Measurements from ENCODE around the gene NACC1. TPM values are rescaled to one million over a fixed set of nuclear protein-coding genes. Genes with fewer than 3 reads are reported as not detected.
A peak's percentile ranks its signal among the peaks of the same experiment; 100 is the strongest.

The NACC1 gene
- 10 to 100 TPM; 23.8 to 55.2 (median 26.2) TPM for total RNA-seq

DNA sequence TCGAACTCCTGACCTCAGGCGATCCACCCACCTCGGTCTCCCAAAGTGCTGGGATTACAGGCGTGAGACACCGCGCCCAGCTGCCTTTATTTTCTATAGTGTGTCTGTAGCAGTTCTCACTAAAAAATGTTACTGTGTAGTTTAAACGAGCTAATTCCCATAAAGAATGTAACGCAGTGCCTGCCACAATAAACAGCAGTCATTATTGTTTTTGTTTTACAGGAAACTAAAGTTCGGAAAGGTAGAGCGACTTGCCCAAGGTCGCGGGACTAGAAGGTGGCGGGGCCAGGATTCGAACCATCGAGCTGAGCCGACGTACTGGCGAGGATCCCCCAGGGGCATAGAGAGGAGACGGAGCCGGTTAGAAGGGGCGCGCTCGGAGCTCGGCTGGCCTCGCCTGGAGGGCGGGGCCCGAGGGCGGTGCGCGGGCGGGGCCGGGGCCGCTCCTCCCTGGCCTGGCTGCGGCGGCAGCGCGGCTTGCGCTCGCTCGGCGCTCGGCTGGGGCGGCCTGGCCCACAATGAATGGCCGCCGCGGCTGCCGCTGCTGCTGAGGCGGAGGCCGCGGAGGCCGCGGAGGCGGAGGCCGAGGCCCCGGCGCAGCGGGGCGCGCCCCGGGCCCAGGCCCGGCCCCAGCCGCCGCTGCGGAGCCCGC is at the start of gene NACC1:
TSS of gene NACC1 (plus strand) at position 493 of the 652 bp plus-strand sequence. CDS start 16,944 bp downstream, outside the sequence.
- no peaks in the 10 kb centered on the region for H3K27me3 ChIP-seq
- H3K9me3 ChIP-seq = no peaks in the 10 kb centered on the region
- peak; percentile 95 for ATAC-seq
- peak within 1 kb of the TSS; percentile 30 to 85 (median 78) for H3K27ac ChIP-seq
- TF ChIP-seq POLR2AphosphoS5 (IDR thresholded peaks at IDR 0.05) (no peak), POLR2A (IDR thresholded peaks at IDR 0.05) (no peak), EP300 (IDR thresholded peaks at IDR 0.05) (no peak)
- TF ChIP-seq, protein P1, sequence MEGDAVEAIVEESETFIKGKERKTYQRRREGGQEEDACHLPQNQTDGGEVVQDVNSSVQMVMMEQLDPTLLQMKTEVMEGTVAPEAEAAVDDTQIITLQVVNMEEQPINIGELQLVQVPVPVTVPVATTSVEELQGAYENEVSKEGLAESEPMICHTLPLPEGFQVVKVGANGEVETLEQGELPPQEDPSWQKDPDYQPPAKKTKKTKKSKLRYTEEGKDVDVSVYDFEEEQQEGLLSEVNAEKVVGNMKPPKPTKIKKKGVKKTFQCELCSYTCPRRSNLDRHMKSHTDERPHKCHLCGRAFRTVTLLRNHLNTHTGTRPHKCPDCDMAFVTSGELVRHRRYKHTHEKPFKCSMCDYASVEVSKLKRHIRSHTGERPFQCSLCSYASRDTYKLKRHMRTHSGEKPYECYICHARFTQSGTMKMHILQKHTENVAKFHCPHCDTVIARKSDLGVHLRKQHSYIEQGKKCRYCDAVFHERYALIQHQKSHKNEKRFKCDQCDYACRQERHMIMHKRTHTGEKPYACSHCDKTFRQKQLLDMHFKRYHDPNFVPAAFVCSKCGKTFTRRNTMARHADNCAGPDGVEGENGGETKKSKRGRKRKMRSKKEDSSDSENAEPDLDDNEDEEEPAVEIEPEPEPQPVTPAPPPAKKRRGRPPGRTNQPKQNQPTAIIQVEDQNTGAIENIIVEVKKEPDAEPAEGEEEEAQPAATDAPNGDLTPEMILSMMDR (IDR thresholded peaks at IDR 0.05) = no peak
- peaks cover 3 to 54% (median 31%) of the 10 kb centered on the region in 3 donors for H3K4me1 ChIP-seq
- WGBS, 2 donors (ENCODE audit: low coverage in 1 of 2) = 6 to 19% methylated on average over 12 to 19 of the region's 65 CpGs
- H3K36me3 ChIP-seq = peaks cover 0 to 32% of the 10 kb centered on the region in 2 donors
- H3K4me3 ChIP-seq = peak within 1 kb of the TSS; percentile 88 to 98

DNA sequence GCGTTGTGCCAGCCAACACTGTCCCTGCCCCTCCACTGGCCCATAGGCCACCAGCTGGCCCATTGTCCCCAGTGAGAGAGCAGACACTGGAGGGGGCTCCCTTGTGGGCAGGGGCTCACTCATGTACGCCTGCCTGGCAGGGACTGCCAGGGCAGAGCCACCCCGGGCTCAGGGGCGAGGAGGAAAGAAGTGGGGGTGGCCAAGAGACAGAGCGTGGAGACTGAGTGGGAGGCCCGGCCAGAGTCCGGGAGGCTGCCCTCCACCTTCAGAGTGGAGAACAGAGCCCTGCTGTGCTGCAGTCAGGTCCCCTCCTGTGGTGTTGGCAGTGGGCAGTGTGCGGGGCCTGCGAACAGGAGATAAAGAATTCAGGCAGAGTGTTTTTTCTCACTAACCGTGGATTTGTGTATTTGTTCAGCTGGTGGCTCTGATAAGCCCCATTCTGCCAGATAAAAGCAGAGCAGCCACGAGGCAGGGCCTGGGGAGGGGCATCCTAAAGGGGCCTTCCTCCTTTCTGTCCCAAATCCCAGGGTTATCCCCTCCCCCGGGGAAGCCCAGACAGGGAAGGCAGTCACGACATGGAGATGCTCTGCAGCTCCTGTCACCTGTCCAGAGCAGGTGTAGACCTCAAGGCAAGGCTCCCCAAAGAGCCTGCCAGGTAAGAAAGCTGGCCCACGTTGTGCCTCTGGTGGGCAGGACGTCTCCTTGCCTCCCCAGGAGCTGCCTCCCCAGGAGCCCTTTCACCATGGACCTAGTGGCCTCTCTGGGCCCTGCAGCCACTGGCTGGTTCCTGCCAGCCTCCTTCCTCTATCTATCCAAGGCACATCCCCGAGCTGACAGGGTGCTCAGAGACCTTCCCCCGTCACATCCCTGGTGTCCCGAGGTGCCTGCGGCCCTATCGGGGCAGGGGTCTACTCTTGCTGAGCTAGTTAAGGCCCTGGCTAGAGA is 48.4 kb upstream of the NACC1 start:
- Histone ChIP-seq H3K27me3 (no peaks in the 10 kb centered on the region), H3K27ac (peak overlapping the region in 3 of 4 donors; percentile 66 to 95 (median 84)), H3K9me3 (no peaks in the 10 kb centered on the region), H3K4me3 (no peak overlapping the region), H3K4me1 (peaks cover 0 to 99% (median 77%) of the 10 kb centered on the region in 3 donors), H3K36me3 (peaks cover 0 to 19% of the 10 kb centered on the region in 2 donors)
- TF ChIP-seq POLR2A (IDR thresholded peaks at IDR 0.05) = no peak
- TF ChIP-seq EP300 (IDR thresholded peaks at IDR 0.05) = no peak
- no peak for TF ChIP-seq POLR2AphosphoS5 (IDR thresholded peaks at IDR 0.05)
- TF ChIP-seq, protein P1 (IDR thresholded peaks at IDR 0.05) = no peak
- 53 to 74% methylated on average over 3 to 5 of the region's 20 CpGs for WGBS, 2 donors (ENCODE audit: low coverage in 1 of 2)
- no peak for ATAC-seq

DNA sequence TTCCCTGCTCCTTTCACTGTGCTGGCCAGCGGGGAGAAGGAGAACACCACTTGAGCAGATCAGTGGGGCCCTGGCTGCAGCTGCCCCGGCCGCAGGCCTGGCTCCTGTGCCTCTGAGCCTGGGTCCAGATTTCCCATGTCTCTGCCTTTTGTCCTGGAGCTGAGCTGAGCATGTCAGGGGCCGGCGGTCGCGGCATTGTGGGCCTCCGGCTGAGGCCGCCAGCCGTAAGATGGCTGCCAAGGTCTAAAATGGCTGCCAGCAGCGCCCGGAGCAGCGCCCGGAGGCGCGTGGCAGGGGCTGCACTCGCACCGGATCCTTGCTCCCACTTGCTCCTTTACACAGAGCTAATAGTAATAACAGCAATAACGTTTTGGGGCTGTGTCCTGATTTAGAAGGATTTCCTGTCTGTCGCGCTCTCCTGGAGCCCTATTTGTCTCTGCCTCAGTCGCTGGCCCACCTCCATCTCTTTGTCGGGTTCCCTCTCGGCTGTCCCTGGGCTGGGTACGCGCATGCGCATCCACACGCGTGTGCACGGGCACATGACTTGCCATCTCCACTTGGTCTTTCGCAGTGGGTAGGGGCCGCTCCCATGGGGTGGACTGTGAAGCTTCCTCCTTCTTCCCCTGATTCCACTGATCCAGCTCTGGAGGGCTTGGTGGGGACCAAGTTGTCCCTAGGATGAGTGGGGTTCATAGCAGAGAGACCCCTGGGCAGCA is 47.5 kb upstream of the NACC1 start:
- Histone ChIP-seq H3K4me1 (peaks cover 0 to 95% (median 68%) of the 10 kb centered on the region in 3 donors), H3K36me3 (peaks cover 0 to 25% of the 10 kb centered on the region in 2 donors), H3K27ac (peak overlapping the region in 3 of 4 donors; percentile 66 to 95 (median 84)), H3K4me3 (peak overlapping the region in 1 of 2 donors; percentile 6), H3K27me3 (no peaks in the 10 kb centered on the region), H3K9me3 (no peaks in the 10 kb centered on the region)
- WGBS, 2 donors (ENCODE audit: low coverage in 1 of 2) = 73% methylated on average over 12 of the region's 32 CpGs; no CpG with 5 or more reads in 1 of the 2 donors
- TF ChIP-seq EP300 (IDR thresholded peaks at IDR 0.05) = no peak
- TF ChIP-seq POLR2AphosphoS5 (IDR thresholded peaks at IDR 0.05) = no peak
- TF ChIP-seq, protein P1 (IDR thresholded peaks at IDR 0.05) = no peak
- no peak for TF ChIP-seq POLR2A (IDR thresholded peaks at IDR 0.05)
- ATAC-seq = no peak

DNA sequence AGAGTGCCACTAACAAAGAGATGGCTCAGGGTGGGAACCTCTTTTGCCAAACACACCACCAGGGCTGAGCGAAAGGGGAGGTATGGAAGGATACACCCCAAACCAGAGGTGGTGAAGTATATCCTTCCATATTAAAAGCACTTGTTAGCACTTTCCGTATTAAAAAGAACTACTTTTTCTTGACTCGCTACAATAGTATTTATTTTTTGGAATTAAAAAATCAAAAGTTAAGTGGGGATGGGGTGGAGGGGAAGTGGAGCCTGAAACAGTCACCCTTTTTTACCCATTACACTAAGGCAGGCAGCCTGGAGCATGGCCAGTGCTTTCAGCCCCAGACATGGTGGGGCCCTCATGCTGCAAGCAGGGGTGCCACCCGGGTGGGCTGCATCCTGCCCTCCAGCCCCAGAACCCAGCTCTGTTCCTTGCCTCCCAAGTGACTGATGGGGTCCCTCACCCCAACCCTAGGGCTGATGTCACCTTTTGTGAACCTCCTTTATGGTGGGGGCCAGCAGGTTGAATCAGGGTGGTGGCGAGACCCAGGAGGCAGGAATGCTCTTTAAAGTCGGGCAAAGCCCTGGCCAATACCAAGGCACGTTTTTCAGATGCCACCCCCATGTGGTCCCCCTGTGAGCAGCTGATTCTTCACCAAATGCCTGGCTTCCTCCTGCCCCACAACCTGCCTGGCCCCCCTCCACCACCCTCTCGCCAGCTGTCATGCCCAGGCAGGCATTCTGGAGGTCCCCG is 46.4 kb upstream of the NACC1 start:
- ATAC-seq = no peak
- H3K9me3 ChIP-seq = no peaks in the 10 kb centered on the region
- TF ChIP-seq POLR2AphosphoS5 (IDR thresholded peaks at IDR 0.05) (no peak), POLR2A (IDR thresholded peaks at IDR 0.05) (no peak), EP300 (IDR thresholded peaks at IDR 0.05) (no peak)
- TF ChIP-seq, protein P1 (IDR thresholded peaks at IDR 0.05) = no peak
- peak overlapping the region in 2 of 4 donors; percentile 84 to 95 for H3K27ac ChIP-seq
- 41 to 74% methylated on average over 3 to 7 of the region's 9 CpGs for WGBS, 2 donors (ENCODE audit: low coverage in 1 of 2)
- no peaks in the 10 kb centered on the region for H3K27me3 ChIP-seq
- H3K4me1 ChIP-seq = peaks cover 0 to 95% (median 64%) of the 10 kb centered on the region in 3 donors
- no peak overlapping the region for H3K4me3 ChIP-seq
- peaks cover 0 to 35% of the 10 kb centered on the region in 2 donors for H3K36me3 ChIP-seq
